DND-41 (cell line): ENCODE results near the gene ANKRD65.

Source experiments
- ATAC-seq: fragments of 200-7000 bp; cut with Tn5 transposase; 3 replicates; pipeline ENCODE4 v1.9.1; 2021; ENCODE audit warnings: low read depth; ENCODE audit not compliant: insufficient read depth
- DNase-seq: peaks from one replicate; pipeline ENCODE4 v3.0.0-alpha.2; 2020
- H2AFZ ChIP-seq: 2 replicates; pipeline ENCODE4 v1.6.0; 2012; ENCODE audit warnings: low read depth, low read length
- H3K27ac ChIP-seq: 2 replicates; pipeline ENCODE4 v1.5.1; 2012; ENCODE audit warnings: low read length, inconsistent platforms
- H3K27me3 ChIP-seq: fragments of 200-600 bp; sonication (generic); 2 replicates; pipeline ENCODE4 v1.6.0; 2012; ENCODE audit warnings: low read length, mild to moderate bottlenecking, inconsistent platforms; ENCODE audit not compliant: insufficient read depth, poor library complexity
- H3K36me3 ChIP-seq: 2 replicates; pipeline ENCODE4 v1.5.1; 2012; ENCODE audit warnings: low read length, inconsistent platforms; ENCODE audit not compliant: insufficient read depth
- H3K4me1 ChIP-seq: 2 replicates; pipeline ENCODE4 v1.5.1; 2012; ENCODE audit warnings: mild to moderate bottlenecking, low read length; ENCODE audit not compliant: insufficient read depth
- H3K4me2 ChIP-seq: 2 replicates; pipeline ENCODE4 v1.6.0; 2012; ENCODE audit warnings: mild to moderate bottlenecking, moderate library complexity, low read length, inconsistent platforms; ENCODE audit not compliant: insufficient read depth
- H3K4me3 ChIP-seq, 2 experiments: fragments of 200-600 bp in 1 of 2; shearing (Covaris generic) in 1 of 2; 2 replicates each; pipeline ENCODE4 v1.5.1; 2012 to 2016; ENCODE audit warnings: inconsistent platforms in 2 of 2, low read length in 2 of 2, mild to moderate bottlenecking in 2 of 2, low read depth in 1 of 2, moderate library complexity in 1 of 2
- H3K79me2 ChIP-seq: 2 replicates; pipeline ENCODE4 v1.6.0; 2012; ENCODE audit warnings: low read length, inconsistent platforms; ENCODE audit not compliant: insufficient read depth
- H3K9ac ChIP-seq: 2 replicates; pipeline ENCODE4 v1.6.0; 2012; ENCODE audit warnings: low read depth, mild to moderate bottlenecking, inconsistent platforms, low read length, moderate library complexity
- H3K9me3 ChIP-seq: 2 replicates; pipeline ENCODE4 v1.5.1; 2012; ENCODE audit warnings: low read length, moderate library complexity, mild to moderate bottlenecking, inconsistent platforms; ENCODE audit not compliant: insufficient read depth, severe bottlenecking
- H4K20me1 ChIP-seq: 2 replicates; pipeline ENCODE4 v1.6.0; 2012; ENCODE audit warnings: low read length; ENCODE audit not compliant: insufficient read depth
- EZH2 ChIP-seq: IDR thresholded peaks from 3 replicates; pipeline ENCODE4 v1.6.1; 2012; ENCODE audit warnings: borderline replicate concordance, low read depth, mild to moderate bottlenecking, moderate library complexity, low read length, inconsistent platforms; ENCODE audit not compliant: severe bottlenecking
- TF ChIP-seq, protein P1 (sequence below): IDR thresholded peaks from 2 replicates; pipeline ENCODE4 v1.5.1; 2012; ENCODE audit warnings: borderline replicate concordance, low read length, moderate library complexity, mild to moderate bottlenecking; ENCODE audit not compliant: poor library complexity, severe bottlenecking; ENCODE audit errors: extremely low read depth

ANKRD65 gene

DNA sequence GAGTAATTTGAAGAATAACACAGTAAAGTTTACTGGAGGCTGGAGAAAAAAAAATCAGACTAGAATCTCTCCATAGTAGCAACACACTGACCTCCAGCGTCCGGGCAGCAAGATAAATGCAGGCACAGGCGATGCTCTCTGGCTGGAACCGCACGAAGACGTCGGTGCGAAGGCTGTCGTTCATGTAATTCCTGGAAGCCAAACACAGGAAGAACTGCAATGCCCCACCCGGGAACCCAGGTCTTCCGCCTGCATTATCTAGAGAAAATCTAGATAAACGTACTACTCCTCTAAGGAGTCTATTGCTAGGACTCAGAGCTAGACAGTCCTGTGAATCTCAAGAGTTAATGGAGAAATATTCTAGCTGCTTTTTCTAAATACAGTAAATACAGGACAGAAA is 30.4 kb downstream of the ANKRD65 start:
- Histone ChIP-seq H4K20me1 (peaks cover 30% of the 10 kb centered on the region), H3K27ac (no peak overlapping the region), H3K9ac (no peak overlapping the region), H3K4me3 (no peak overlapping the region), H3K79me2 (peaks cover 31% of the 10 kb centered on the region), H3K27me3 (no peaks in the 10 kb centered on the region), H3K9me3 (no peaks in the 10 kb centered on the region), H2AFZ (no peak overlapping the region), H3K4me1 (0 out of 2 replicates have a peak, but pooled peaks cover 4% of the 10 kb centered on the region), H3K36me3 (peaks cover 99% of the 10 kb centered on the region), H3K4me2 (no peak overlapping the region)
- DNase-seq (no peak), ATAC-seq (no peak)
- TF ChIP-seq EZH2, result no peak
- TF ChIP-seq, protein P1, sequence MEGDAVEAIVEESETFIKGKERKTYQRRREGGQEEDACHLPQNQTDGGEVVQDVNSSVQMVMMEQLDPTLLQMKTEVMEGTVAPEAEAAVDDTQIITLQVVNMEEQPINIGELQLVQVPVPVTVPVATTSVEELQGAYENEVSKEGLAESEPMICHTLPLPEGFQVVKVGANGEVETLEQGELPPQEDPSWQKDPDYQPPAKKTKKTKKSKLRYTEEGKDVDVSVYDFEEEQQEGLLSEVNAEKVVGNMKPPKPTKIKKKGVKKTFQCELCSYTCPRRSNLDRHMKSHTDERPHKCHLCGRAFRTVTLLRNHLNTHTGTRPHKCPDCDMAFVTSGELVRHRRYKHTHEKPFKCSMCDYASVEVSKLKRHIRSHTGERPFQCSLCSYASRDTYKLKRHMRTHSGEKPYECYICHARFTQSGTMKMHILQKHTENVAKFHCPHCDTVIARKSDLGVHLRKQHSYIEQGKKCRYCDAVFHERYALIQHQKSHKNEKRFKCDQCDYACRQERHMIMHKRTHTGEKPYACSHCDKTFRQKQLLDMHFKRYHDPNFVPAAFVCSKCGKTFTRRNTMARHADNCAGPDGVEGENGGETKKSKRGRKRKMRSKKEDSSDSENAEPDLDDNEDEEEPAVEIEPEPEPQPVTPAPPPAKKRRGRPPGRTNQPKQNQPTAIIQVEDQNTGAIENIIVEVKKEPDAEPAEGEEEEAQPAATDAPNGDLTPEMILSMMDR, result no peak

DNA sequence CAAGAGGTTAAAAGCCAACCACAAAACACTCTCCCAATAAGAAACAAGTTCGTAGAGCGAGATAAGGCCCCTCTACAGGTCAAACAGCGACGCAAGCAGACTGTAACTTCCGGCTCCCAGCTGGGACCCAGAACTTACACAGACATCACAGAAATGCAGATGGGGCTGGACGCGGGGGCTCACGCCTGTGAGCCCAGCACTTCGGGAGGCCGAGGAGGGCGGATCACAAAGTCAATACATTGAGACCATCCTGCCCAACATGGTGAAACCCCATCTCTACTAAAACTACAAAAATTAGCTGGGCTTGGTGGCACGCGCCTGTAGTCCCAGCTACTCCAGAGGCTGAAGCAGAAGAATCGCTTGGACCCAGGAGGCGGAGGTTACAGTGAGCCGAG is 33.0 kb downstream of the ANKRD65 start:
- Histone ChIP-seq H3K4me1 (no peaks in the 10 kb centered on the region), H3K9ac (no peak overlapping the region), H3K27ac (no peak overlapping the region), H3K4me2 (no peak overlapping the region), H3K79me2 (peaks cover 9% of the 10 kb centered on the region), H2AFZ (no peak overlapping the region), H3K36me3 (peaks cover 78% of the 10 kb centered on the region), H3K4me3 (no peak overlapping the region), H3K9me3 (no peaks in the 10 kb centered on the region), H3K27me3 (no peaks in the 10 kb centered on the region), H4K20me1 (peaks cover 24% of the 10 kb centered on the region)
- ATAC-seq, result no peak
- TF ChIP-seq EZH2, result no peak
- TF ChIP-seq, protein P1, result no peak
- DNase-seq, result no peak

DNA sequence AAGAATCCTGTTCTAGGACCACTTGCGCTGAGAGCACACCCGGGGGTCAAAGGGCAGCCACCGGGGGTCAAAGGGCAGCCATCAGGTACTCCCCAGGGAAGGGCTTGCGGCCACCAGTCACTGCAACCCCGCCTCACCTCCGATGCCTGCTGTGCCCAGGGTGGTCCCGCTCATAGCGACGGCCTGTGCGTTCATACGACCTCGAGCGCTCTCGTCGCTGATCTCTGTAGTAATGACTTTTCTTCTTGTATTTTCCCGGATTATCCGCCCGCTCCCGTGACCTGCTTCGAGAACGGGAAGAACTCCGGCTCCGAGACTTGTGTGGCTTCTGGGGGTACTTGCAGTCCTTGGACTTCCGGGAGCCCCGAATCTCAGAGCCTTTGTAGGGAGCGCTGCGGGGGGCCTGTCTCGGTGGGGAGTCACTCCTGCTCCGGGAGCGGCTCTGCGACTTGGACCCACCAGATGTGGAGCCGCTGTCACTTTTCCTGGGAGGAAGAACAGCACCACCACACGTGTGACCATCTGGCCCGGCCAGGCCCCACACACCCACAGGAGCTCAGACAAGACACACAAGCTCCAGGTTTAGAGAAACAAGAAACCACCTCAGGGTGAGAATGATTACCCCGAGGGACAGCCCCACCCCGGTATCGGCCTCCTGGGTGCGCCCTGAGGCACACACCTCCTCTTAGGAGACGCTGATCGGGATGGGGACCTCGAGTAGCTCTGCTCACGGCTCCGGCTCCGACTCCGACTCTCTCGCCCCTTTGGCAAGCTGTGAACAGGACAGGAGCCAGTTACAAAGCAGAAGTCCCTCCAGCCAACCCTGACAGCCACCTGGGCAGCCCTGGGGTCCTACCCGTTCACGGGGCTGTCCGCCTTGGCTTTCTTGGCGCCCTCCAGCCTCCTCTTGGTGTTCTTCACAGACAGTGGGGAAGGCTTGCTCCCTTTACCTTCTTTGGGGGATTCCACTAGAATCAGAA is 33.7 kb downstream of the ANKRD65 start:
- peaks cover 19% of the 10 kb centered on the region for H4K20me1 ChIP-seq
- DNase-seq, result no peak
- H3K4me2 ChIP-seq, result no peak overlapping the region
- no peak overlapping the region for H3K27ac ChIP-seq
- no peaks in the 10 kb centered on the region for H3K9me3 ChIP-seq
- H3K4me3 ChIP-seq, result no peak overlapping the region
- no peak overlapping the region for H2AFZ ChIP-seq
- H3K9ac ChIP-seq, result no peak overlapping the region
- TF ChIP-seq, protein P1, result no peak
- no peak for TF ChIP-seq EZH2
- peaks cover 71% of the 10 kb centered on the region for H3K36me3 ChIP-seq
- ATAC-seq, result no peak
- H3K79me2 ChIP-seq, result peaks cover 2% of the 10 kb centered on the region
- no peaks in the 10 kb centered on the region for H3K4me1 ChIP-seq
- H3K27me3 ChIP-seq, result no peaks in the 10 kb centered on the region
